HepG2 (cell line): ENCODE results near the gene PPIG. TPM values are rescaled to one million over a fixed set of nuclear protein-coding genes. Genes with fewer than 3 reads are reported as not detected.

Experiments
- ATF7-NPFF ChIP-seq: sonication (generic); formaldehyde crosslinking; IDR thresholded peaks from 2 replicates; pipeline ENCODE4 v1.8.1; 2023; ENCODE audit warnings: mild to moderate bottlenecking, low read depth, missing genetic modification reagents, moderate library complexity
- MAFF ChIP-seq: IDR thresholded peaks from 2 replicates; pipeline ENCODE4 v1.6.1; 2011; ENCODE audit warnings: low read depth, low read length, improper control_type of control experiment
- PCBP2 ChIP-seq: fragments of 200-400 bp; formaldehyde crosslinking; optimal IDR thresholded peaks from 2 replicates; pipeline ENCODE3; 2018; ENCODE audit warnings: low read length, low read depth; ENCODE audit not compliant: poor library complexity, severe bottlenecking
- PHF5A ChIP-seq: IDR thresholded peaks from one replicate; pipeline ENCODE4 v1.6.1; 2018; ENCODE audit warnings: low read depth, missing genetic modification reagents; ENCODE audit not compliant: unreplicated experiment
- PREB ChIP-seq: sonication (generic); formaldehyde crosslinking; IDR thresholded peaks from 2 replicates; pipeline ENCODE4 v1.4.0; 2020; ENCODE audit warnings: missing genetic modification reagents
- TSC22D2 ChIP-seq: sonication (generic); formaldehyde crosslinking; IDR thresholded peaks from 2 replicates; pipeline ENCODE4 v1.5.1; 2020; ENCODE audit warnings: missing genetic modification reagents, mild to moderate bottlenecking, borderline replicate concordance
- ZBTB7A ChIP-seq: sonication (generic); formaldehyde crosslinking; IDR thresholded peaks from 2 replicates; pipeline ENCODE4 v1.8.0; 2022; ENCODE audit warnings: mild to moderate bottlenecking, missing genetic modification reagents
- ZBTB8A ChIP-seq: sonication (generic); formaldehyde crosslinking; IDR thresholded peaks from 2 replicates; pipeline ENCODE4 v1.4.0; 2020; ENCODE audit warnings: mild to moderate bottlenecking, low read depth, missing genetic modification reagents, borderline replicate concordance
- ZNF382 ChIP-seq: sonication (generic); formaldehyde crosslinking; IDR thresholded peaks from 2 replicates; pipeline ENCODE4 v1.5.0; 2020; ENCODE audit warnings: missing genetic modification reagents, mild to moderate bottlenecking, borderline replicate concordance
- ZNF431 ChIP-seq: sonication (generic); formaldehyde crosslinking; IDR thresholded peaks from 2 replicates; pipeline ENCODE4 v1.9.0; 2022; ENCODE audit warnings: missing genetic modification reagents, low read depth, mild to moderate bottlenecking, borderline replicate concordance
- ZNF510 ChIP-seq: sonication (generic); formaldehyde crosslinking; IDR thresholded peaks from 2 replicates; pipeline ENCODE4 v1.4.0; 2020; ENCODE audit warnings: low read depth, mild to moderate bottlenecking, missing genetic modification reagents
- ZNF547 ChIP-seq: sonication (generic); formaldehyde crosslinking; IDR thresholded peaks from 2 replicates; pipeline ENCODE4 v1.5.1; 2020; ENCODE audit warnings: mild to moderate bottlenecking, missing genetic modification reagents
- ZNF562 ChIP-seq: sonication (generic); formaldehyde crosslinking; IDR thresholded peaks from 2 replicates; pipeline ENCODE4 v1.8.0; 2022; ENCODE audit warnings: missing genetic modification reagents, borderline replicate concordance
- ZNF761 ChIP-seq: sonication (generic); formaldehyde crosslinking; conservative IDR thresholded peaks from 2 replicates; pipeline ENCODE4 v1.4.0; 2020; ENCODE audit warnings: mild to moderate bottlenecking, missing genetic modification reagents
- ZNF773 ChIP-seq: sonication (generic); formaldehyde crosslinking; IDR thresholded peaks from 2 replicates; pipeline ENCODE4 v1.4.0; 2020; ENCODE audit warnings: missing genetic modification reagents, borderline replicate concordance
- ZSCAN12 ChIP-seq: sonication (generic); formaldehyde crosslinking; IDR thresholded peaks from 2 replicates; pipeline ENCODE4 v1.9.0; 2021; ENCODE audit warnings: mild to moderate bottlenecking, missing genetic modification reagents
- polyA plus RNA-seq, 8 experiments: library from polyadenylated mRNA; depleted of rRNA in 3 of 8; stranded (reverse) in 7 of 8; unstranded in 1 of 8; fragments of >200 nt; fragmentation: Illumina TruSeq in 4 of 8; extraction: Trizol in 4 of 8; gene quantifications; 2 replicates each; pipeline versions ENCODE4 v1.2.1 to v1.2.3, GENCODE V29; 2011 to 2016; ENCODE audit warnings: low read depth in 4 of 8, missing spikeins in 1 of 8, mixed read lengths in 1 of 8; ENCODE audit not compliant: insufficient read depth in 1 of 8
- total RNA-seq, 5 experiments: library from RNA; depleted of rRNA; stranded (reverse); fragments of >200 nt; fragmentation: Illumina TruSeq; extraction: Trizol; gene quantifications; 2 replicates each; pipeline ENCODE4 v1.2.3, GENCODE V29; 2016; ENCODE audit warnings: low read depth in 1 of 5
- TF ChIP-seq, protein P1 (sequence below): sonication (generic); formaldehyde crosslinking; IDR thresholded peaks from 2 replicates; pipeline ENCODE4 v1.5.0; 2020; ENCODE audit warnings: mild to moderate bottlenecking, missing genetic modification reagents, borderline replicate concordance
- TF ChIP-seq, protein P2 (sequence below): sonication (generic); formaldehyde crosslinking; IDR thresholded peaks from 2 replicates; pipeline ENCODE4 v1.8.0; 2022; ENCODE audit warnings: mild to moderate bottlenecking, missing genetic modification reagents, moderate library complexity

PPIG gene
- total and polyA plus RNA-seq, 2 of the 13 experiments (the other 11 are each of a cell fraction or from before 2014, with no cell fraction given): 31.3 to 81.0 TPM

DNA sequence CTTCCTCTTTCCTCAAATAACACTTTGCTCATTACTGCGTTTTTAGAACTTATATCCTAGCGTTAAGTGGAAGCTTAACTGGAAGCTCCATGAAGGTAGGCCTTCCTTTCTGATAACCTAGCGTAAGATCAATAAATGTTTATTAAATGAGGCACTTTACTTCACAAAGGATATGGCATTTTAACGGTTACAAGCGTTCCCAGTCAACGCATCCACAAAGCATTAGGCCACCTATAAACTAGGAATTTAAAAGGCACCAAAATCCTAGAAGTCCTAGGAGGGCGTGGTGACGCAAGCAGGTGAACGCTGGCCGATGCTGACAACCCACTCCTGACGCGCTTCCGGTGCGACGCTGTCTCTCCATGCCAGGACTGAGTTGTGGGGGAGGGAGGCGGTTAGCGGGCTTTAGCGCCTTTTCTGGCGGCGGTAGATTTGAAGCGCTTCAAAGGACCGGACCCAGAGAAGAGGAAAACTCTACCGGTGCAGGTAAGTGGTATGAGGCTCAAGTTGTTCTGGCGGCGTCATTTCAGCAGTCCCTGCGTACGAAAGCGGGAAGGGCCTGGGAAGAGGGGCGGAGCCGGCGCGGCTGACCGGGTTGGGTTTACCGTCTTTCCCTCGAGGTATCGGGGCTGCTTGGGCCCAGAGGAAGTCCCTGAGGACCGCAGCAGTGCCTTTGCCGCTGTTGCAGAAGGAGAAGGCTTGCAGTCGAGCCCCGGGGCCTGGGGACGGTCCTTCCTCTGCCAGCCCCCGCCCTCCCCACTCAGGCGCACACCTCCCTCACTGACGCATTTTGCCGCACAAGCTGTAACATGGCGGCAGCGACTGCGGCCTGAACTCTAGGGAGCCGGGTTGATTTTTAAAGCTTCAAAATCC is at the start of gene PPIG (continued):
- no peak for TF ChIP-seq ZNF562 (CRISPR knock-in tag)
- TF ChIP-seq ZBTB7A (CRISPR knock-in tag): no peak
- peak; percentile 93 for TF ChIP-seq ZNF547 (CRISPR knock-in tag)
- TF ChIP-seq, protein P1, sequence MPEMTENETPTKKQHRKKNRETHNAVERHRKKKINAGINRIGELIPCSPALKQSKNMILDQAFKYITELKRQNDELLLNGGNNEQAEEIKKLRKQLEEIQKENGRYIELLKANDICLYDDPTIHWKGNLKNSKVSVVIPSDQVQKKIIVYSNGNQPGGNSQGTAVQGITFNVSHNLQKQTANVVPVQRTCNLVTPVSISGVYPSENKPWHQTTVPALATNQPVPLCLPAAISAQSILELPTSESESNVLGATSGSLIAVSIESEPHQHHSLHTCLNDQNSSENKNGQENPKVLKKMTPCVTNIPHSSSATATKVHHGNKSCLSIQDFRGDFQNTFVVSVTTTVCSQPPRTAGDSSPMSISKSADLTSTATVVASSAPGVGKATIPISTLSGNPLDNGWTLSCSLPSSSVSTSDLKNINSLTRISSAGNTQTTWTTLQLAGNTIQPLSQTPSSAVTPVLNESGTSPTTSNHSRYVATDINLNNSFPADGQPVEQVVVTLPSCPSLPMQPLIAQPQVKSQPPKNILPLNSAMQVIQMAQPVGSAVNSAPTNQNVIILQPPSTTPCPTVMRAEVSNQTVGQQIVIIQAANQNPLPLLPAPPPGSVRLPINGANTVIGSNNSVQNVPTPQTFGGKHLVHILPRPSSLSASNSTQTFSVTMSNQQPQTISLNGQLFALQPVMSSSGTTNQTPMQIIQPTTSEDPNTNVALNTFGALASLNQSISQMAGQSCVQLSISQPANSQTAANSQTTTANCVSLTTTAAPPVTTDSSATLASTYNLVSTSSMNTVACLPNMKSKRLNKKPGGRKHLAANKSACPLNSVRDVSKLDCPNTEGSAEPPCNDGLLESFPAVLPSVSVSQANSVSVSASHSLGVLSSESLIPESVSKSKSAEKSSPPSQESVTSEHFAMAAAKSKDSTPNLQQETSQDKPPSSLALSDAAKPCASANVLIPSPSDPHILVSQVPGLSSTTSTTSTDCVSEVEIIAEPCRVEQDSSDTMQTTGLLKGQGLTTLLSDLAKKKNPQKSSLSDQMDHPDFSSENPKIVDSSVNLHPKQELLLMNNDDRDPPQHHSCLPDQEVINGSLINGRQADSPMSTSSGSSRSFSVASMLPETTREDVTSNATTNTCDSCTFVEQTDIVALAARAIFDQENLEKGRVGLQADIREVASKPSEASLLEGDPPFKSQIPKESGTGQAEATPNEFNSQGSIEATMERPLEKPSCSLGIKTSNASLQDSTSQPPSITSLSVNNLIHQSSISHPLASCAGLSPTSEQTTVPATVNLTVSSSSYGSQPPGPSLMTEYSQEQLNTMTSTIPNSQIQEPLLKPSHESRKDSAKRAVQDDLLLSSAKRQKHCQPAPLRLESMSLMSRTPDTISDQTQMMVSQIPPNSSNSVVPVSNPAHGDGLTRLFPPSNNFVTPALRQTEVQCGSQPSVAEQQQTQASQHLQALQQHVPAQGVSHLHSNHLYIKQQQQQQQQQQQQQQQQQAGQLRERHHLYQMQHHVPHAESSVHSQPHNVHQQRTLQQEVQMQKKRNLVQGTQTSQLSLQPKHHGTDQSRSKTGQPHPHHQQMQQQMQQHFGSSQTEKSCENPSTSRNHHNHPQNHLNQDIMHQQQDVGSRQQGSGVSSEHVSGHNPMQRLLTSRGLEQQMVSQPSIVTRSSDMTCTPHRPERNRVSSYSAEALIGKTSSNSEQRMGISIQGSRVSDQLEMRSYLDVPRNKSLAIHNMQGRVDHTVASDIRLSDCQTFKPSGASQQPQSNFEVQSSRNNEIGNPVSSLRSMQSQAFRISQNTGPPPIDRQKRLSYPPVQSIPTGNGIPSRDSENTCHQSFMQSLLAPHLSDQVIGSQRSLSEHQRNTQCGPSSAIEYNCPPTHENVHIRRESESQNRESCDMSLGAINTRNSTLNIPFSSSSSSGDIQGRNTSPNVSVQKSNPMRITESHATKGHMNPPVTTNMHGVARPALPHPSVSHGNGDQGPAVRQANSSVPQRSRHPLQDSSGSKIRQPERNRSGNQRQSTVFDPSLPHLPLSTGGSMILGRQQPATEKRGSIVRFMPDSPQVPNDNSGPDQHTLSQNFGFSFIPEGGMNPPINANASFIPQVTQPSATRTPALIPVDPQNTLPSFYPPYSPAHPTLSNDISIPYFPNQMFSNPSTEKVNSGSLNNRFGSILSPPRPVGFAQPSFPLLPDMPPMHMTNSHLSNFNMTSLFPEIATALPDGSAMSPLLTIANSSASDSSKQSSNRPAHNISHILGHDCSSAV (CRISPR knock-in tag): 0 out of 2 replicates have a peak, but pooled peaks have one; percentile 24
- peak; percentile 55 for TF ChIP-seq PHF5A (CRISPR knock-in tag)
- peak; percentile 66 for TF ChIP-seq ZSCAN12 (CRISPR knock-in tag)
- TF ChIP-seq ZNF382 (CRISPR knock-in tag): no peak
- 0 out of 2 replicates have a peak, but pooled peaks have one; percentile 19 for TF ChIP-seq ZNF761 (CRISPR knock-in tag)
- peak; percentile 96 for TF ChIP-seq TSC22D2 (CRISPR knock-in tag)
- TF ChIP-seq, protein P2, sequence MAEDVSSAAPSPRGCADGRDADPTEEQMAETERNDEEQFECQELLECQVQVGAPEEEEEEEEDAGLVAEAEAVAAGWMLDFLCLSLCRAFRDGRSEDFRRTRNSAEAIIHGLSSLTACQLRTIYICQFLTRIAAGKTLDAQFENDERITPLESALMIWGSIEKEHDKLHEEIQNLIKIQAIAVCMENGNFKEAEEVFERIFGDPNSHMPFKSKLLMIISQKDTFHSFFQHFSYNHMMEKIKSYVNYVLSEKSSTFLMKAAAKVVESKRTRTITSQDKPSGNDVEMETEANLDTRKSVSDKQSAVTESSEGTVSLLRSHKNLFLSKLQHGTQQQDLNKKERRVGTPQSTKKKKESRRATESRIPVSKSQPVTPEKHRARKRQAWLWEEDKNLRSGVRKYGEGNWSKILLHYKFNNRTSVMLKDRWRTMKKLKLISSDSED (CRISPR knock-in tag): 0 out of 2 replicates have a peak, but pooled peaks have one; percentile 53
- peak; percentile 37; the same call in 1 of the 2 replicates for TF ChIP-seq ZNF773 (CRISPR knock-in tag)
- no peak for TF ChIP-seq PCBP2
- peak; percentile 78; the same call in 1 of the 2 replicates for TF ChIP-seq ATF7-NPFF (CRISPR knock-in tag)
- peak; percentile 4 for TF ChIP-seq MAFF
- TF ChIP-seq ZNF431 (CRISPR knock-in tag): no peak; the same call in 1 of the 2 replicates
- TF ChIP-seq ZBTB8A (CRISPR knock-in tag): peak; percentile 66; the same call in 1 of the 2 replicates
- TF ChIP-seq ZNF510 (CRISPR knock-in tag): peak; percentile 96
- TF ChIP-seq PREB (CRISPR knock-in tag): no peak
